ENCODE measurements around the gene ZNF652.

ZNF652 gene

GRCh38 chr17:49244839-49245238 is 117.2 kb downstream of the ZNF652 start:
- TF ChIP-seq POU2F2 (IDR thresholded peaks at IDR 0.05; ENCODE audit: low read depth, low read length) (no peak), POLR2AphosphoS5 (IDR thresholded peaks at IDR 0.05; ENCODE audit: low read depth, low read length) (no peak), PAX5 (IDR thresholded peaks at IDR 0.05; ENCODE audit: insufficient read depth, low read length, severe bottlenecking) (no peak), SPI1 (IDR thresholded peaks at IDR 0.05; ENCODE audit: low read depth, low read length) (no peak), TAF1 (IDR thresholded peaks at IDR 0.05; ENCODE audit: low read depth, low read length) (no peak), POLR2A (IDR thresholded peaks at IDR 0.05; ENCODE audit: low read depth, low read length) (no peak)
- FAIRE-seq (no peak), DNase-seq (ENCODE audit: insufficient read length, low spot score) (no peak)
